OCI-LY1 (cell line): ENCODE results near the gene ENPP3.

Source experiments
- H2AFZ ChIP-seq: fragments of 200-600 bp; sonication (generic), shearing (Covaris generic); 2 replicates; pipeline ENCODE4 v1.6.0; 2014; ENCODE audit warnings: antibody characterized with exemption, mild to moderate bottlenecking, low read length
- H3F3A ChIP-seq: fragments of 200-600 bp; sonication (generic), shearing (Covaris generic); 2 replicates; pipeline ENCODE4 v1.6.0; 2014; ENCODE audit warnings: mild to moderate bottlenecking, antibody characterized with exemption, low read length, moderate library complexity; ENCODE audit not compliant: insufficient read depth
- H3K27ac ChIP-seq: fragments of 200-600 bp; sonication (generic); 2 replicates; pipeline ENCODE4 v1.5.1; 2014; ENCODE audit warnings: low read length, mixed run types, mild to moderate bottlenecking, low read depth; ENCODE audit not compliant: poor library complexity, severe bottlenecking
- H3K27me3 ChIP-seq: fragments of 200-600 bp; sonication (generic); 2 replicates; pipeline ENCODE4 v1.6.0; 2014; ENCODE audit warnings: antibody characterized with exemption, mild to moderate bottlenecking, low read length, moderate library complexity; ENCODE audit not compliant: insufficient read depth
- H3K36me3 ChIP-seq: fragments of 200-600 bp; sonication (generic); 2 replicates; pipeline ENCODE4 v1.6.1; 2014; ENCODE audit warnings: mild to moderate bottlenecking, antibody characterized with exemption, low read length, moderate library complexity, mixed read lengths; ENCODE audit not compliant: insufficient read depth
- H3K4me1 ChIP-seq: fragments of 200-600 bp; sonication (generic); 2 replicates; pipeline ENCODE4 v1.5.1; 2014; ENCODE audit warnings: mild to moderate bottlenecking, low read length, moderate library complexity; ENCODE audit not compliant: insufficient read depth, severe bottlenecking
- H3K4me2 ChIP-seq: fragments of 200-600 bp; sonication (generic), shearing (Covaris generic); 2 replicates; pipeline ENCODE4 v1.6.1; 2014; ENCODE audit warnings: low read length
- H3K4me3 ChIP-seq: fragments of 200-600 bp; sonication (generic); 2 replicates; pipeline ENCODE4 v1.5.1; 2014; ENCODE audit warnings: low read length, low read depth, mild to moderate bottlenecking, mixed read lengths; ENCODE audit not compliant: poor library complexity, severe bottlenecking
- H3K79me2 ChIP-seq: fragments of 200-600 bp; shearing (Covaris generic); 2 replicates; pipeline ENCODE4 v1.6.1; 2016; ENCODE audit warnings: mixed run types, low read length, mixed read lengths; ENCODE audit not compliant: insufficient read depth
- H3K9ac ChIP-seq: fragments of 200-600 bp; sonication (generic), shearing (Covaris generic); 2 replicates; pipeline ENCODE4 v1.6.1; 2014; ENCODE audit warnings: mild to moderate bottlenecking, low read length, mixed read lengths
- H3K9me2 ChIP-seq: fragments of 200-600 bp; sonication (generic), shearing (Covaris generic); 2 replicates; pipeline ENCODE4 v1.6.1; 2014; ENCODE audit warnings: low read depth, mild to moderate bottlenecking, low read length, mixed read lengths
- H3K9me3 ChIP-seq: fragments of 200-600 bp; shearing (Covaris generic); 2 replicates; pipeline ENCODE4 v1.6.1; 2014; ENCODE audit warnings: low read length, mixed read lengths
- H4K20me1 ChIP-seq: fragments of 200-600 bp; sonication (generic), shearing (Covaris generic); 2 replicates; pipeline ENCODE4 v1.6.0; 2016; ENCODE audit warnings: mild to moderate bottlenecking, low read length; ENCODE audit not compliant: insufficient read depth
- CTCF ChIP-seq: fragments of 200-600 bp; sonication (generic), shearing (Covaris generic); IDR thresholded peaks from 2 replicates; pipeline ENCODE4 v1.5.1; 2017; ENCODE audit warnings: mild to moderate bottlenecking, antibody characterized with exemption, low read length, moderate library complexity, mixed read lengths
- EZH2 ChIP-seq: fragments of 200-600 bp; sonication (generic), shearing (Covaris generic); IDR thresholded peaks from 2 replicates; pipeline ENCODE4 v1.8.0; 2017; ENCODE audit warnings: borderline replicate concordance, mixed run types, mild to moderate bottlenecking, antibody characterized with exemption, low read length, moderate library complexity, mixed read lengths

The ENPP3 gene

GRCh38 chr6:131660195-131660594, 23.1 kb downstream of the ENPP3 start:
- Histone ChIP-seq H3K27me3 (no peaks in the 10 kb centered on the region), H3K4me1 (no peaks in the 10 kb centered on the region), H3K9me2 (no peaks in the 10 kb centered on the region), H3K4me3 (no peak overlapping the region), H3K9ac (no peak overlapping the region), H3K4me2 (no peak overlapping the region), H2AFZ (no peak overlapping the region), H3K9me3 (no peaks in the 10 kb centered on the region), H3K27ac (no peak overlapping the region), H4K20me1 (no peaks in the 10 kb centered on the region), H3K36me3 (no peaks in the 10 kb centered on the region), H3K79me2 (no peaks in the 10 kb centered on the region), H3F3A (no peaks in the 10 kb centered on the region)
- TF ChIP-seq CTCF (no peak), EZH2 (no peak)

GRCh38 chr6:131663578-131664165, 26.6 kb downstream of the ENPP3 start:
- no peak overlapping the region for H3K27ac ChIP-seq
- no peak overlapping the region for H3K4me2 ChIP-seq
- H3K27me3 ChIP-seq = no peaks in the 10 kb centered on the region
- H2AFZ ChIP-seq = no peak overlapping the region
- no peaks in the 10 kb centered on the region for H3K9me3 ChIP-seq
- H3K9ac ChIP-seq = no peak overlapping the region
- no peaks in the 10 kb centered on the region for H3K36me3 ChIP-seq
- no peaks in the 10 kb centered on the region for H3K4me1 ChIP-seq
- no peaks in the 10 kb centered on the region for H3K9me2 ChIP-seq
- TF ChIP-seq EZH2 (no peak), CTCF (no peak)
- H3K4me3 ChIP-seq = no peak overlapping the region
- H4K20me1 ChIP-seq = no peaks in the 10 kb centered on the region
- no peaks in the 10 kb centered on the region for H3F3A ChIP-seq
- H3K79me2 ChIP-seq = no peaks in the 10 kb centered on the region

GRCh38 chr6:131669891-131670290, 32.8 kb downstream of the ENPP3 start:
- Histone ChIP-seq H3K9me3 (no peaks in the 10 kb centered on the region), H3K9me2 (no peaks in the 10 kb centered on the region), H4K20me1 (no peaks in the 10 kb centered on the region), H3K4me2 (no peak overlapping the region), H3K4me1 (no peaks in the 10 kb centered on the region), H3K4me3 (no peak overlapping the region), H3K27ac (no peak overlapping the region), H3K36me3 (no peaks in the 10 kb centered on the region), H3K27me3 (no peaks in the 10 kb centered on the region), H3K9ac (no peak overlapping the region), H3K79me2 (no peaks in the 10 kb centered on the region), H3F3A (no peaks in the 10 kb centered on the region), H2AFZ (no peak overlapping the region)
- TF ChIP-seq CTCF (no peak), EZH2 (no peak)
